GM21576 (cell line): ENCODE results near the gene CA11.
"Not testable (repeated sequence)": the region's sequence is repeated elsewhere in the genome, so short reads cannot be mapped to it uniquely, and the experiment has no call there.

ENCODE experiments used
- ATAC-seq: cut with Tn5 transposase; IDR thresholded peaks from one replicate; pipeline ENCODE4 v1.9.1; 2021; ENCODE audit warnings: mild to moderate bottlenecking, moderate library complexity; ENCODE audit not compliant: unreplicated experiment

Gene CA11

GRCh38 chr19:48646001-48646721 lies at the start of gene CA11:
TSS of gene CA11 (minus strand) at chr19:48646187. CDS start at chr19:48645632, 555 bp downstream.
- peak; percentile 69 for ATAC-seq

- ATAC-seq = not testable (repeated sequence)
Observed at GRCh38 chr19:48693629-48694028, 47.6 kb upstream of the CA11 start.

- no peak for ATAC-seq
Observed at GRCh38 chr19:48689449-48689848, 43.5 kb upstream of the CA11 start.

GRCh38 chr19:48687776-48688175 lies 41.8 kb upstream of the CA11 start:
- ATAC-seq = no peak

GRCh38 chr19:48686637-48687036 lies 40.6 kb upstream of the CA11 start:
- ATAC-seq = not testable (repeated sequence)

- no peak for ATAC-seq
Observed at GRCh38 chr19:48686088-48686487, 40.1 kb upstream of the CA11 start.

- no peak for ATAC-seq
Observed at GRCh38 chr19:48685583-48685982, 39.6 kb upstream of the CA11 start.

GRCh38 chr19:48683349-48683748 lies 37.4 kb upstream of the CA11 start:
- ATAC-seq = no peak

- no peak for ATAC-seq
Observed at GRCh38 chr19:48681127-48681470, 35.1 kb upstream of the CA11 start.

GRCh38 chr19:48680436-48681126 lies 34.6 kb upstream of the CA11 start:
- ATAC-seq = no peak

- not testable (repeated sequence) for ATAC-seq
Observed at GRCh38 chr19:48680006-48680405, 34.0 kb upstream of the CA11 start.

- no peak for ATAC-seq
Observed at GRCh38 chr19:48678201-48678600, 32.2 kb upstream of the CA11 start.

- ATAC-seq = no peak
Observed at GRCh38 chr19:48676887-48677286, 30.9 kb upstream of the CA11 start.

- no peak for ATAC-seq
Observed at GRCh38 chr19:48676487-48676886, 30.5 kb upstream of the CA11 start.

- ATAC-seq = no peak
Observed at GRCh38 chr19:48674921-48675824, 29.2 kb upstream of the CA11 start.

- no peak for ATAC-seq
Observed at GRCh38 chr19:48674216-48674809, 28.3 kb upstream of the CA11 start.

- no peak for ATAC-seq
Observed at GRCh38 chr19:48673436-48674100, 27.6 kb upstream of the CA11 start.

- no peak for ATAC-seq
Observed at GRCh38 chr19:48672994-48673393, 27.0 kb upstream of the CA11 start, which contains the start of gene NTN5. TSS of gene NTN5 (minus strand) at chr19:48673017. CDS start at chr19:48670986, 2,031 bp downstream.

- ATAC-seq = no peak
Observed at GRCh38 chr19:48671446-48671995, 25.5 kb upstream of the CA11 start.
